ENCODE data around the gene PBX2. TPM values are rescaled to one million over a fixed set of nuclear protein-coding genes. Genes with fewer than 3 reads are reported as not detected.
A peak's percentile ranks its signal among the peaks of the same experiment; 100 is the strongest.

The PBX2 gene
- total RNA-seq, 1 experiment from 2014 or later = 176 TPM

GRCh38 chr6:32151181-32151862 is 38.7 kb downstream of the PBX2 start:
- H3K9ac ChIP-seq (ENCODE audit: extremely low read depth, insufficient read length, low read length) = no peak overlapping the region
- H3K56ac ChIP-seq (ENCODE audit: insufficient read length, low read depth, low read length) = no peak overlapping the region
- H3K27ac Mint-ChIP-seq = no peak overlapping the region
- H3K14ac ChIP-seq (ENCODE audit: insufficient read depth, low read length) = no peak overlapping the region
- H4K20me1 ChIP-seq (ENCODE audit: control insufficient read depth, insufficient read depth, insufficient read length) = no peaks in the 10 kb centered on the region
- H3T11ph ChIP-seq (ENCODE audit: low read length) = no peak overlapping the region
- no peak overlapping the region for H4K91ac ChIP-seq (ENCODE audit: insufficient read length, low read depth, low read length)
- no peaks in the 10 kb centered on the region; the same call in 1 of the 2 replicates for H3K79me2 ChIP-seq (ENCODE audit: insufficient read depth, low read length)
- H3K4me1 ChIP-seq (ENCODE audit: insufficient read depth, low read length) = peaks cover 7% of the 10 kb centered on the region
- no peak overlapping the region for H3K4ac ChIP-seq (ENCODE audit: low read depth, low read length)
- H3K4me3 Mint-ChIP-seq = peak overlapping the region; percentile 49 to 98
- no peaks in the 10 kb centered on the region; the same call in 1 of the 2 replicates for H3K27me3 ChIP-seq (ENCODE audit: insufficient read depth, low read length)
- peak overlapping the region; percentile 81 for H3K4me2 ChIP-seq (ENCODE audit: insufficient read depth, insufficient read length, low read length)
- no peak overlapping the region for H2AK5ac ChIP-seq (ENCODE audit: insufficient read length, low read length)
- no peak overlapping the region for H2BK120ac ChIP-seq (ENCODE audit: low read depth, low read length, poor library complexity, severe bottlenecking)
- no peak overlapping the region for H4K5ac ChIP-seq (ENCODE audit: insufficient read length, low read depth, low read length)
- no peaks in the 10 kb centered on the region for H3K79me1 ChIP-seq (ENCODE audit: insufficient read depth, low read depth, low read length, poor library complexity, severe bottlenecking)
- H3K27me3 Mint-ChIP-seq (ENCODE audit: low read depth) = peaks cover 4% of the 10 kb centered on the region
- no peaks in the 10 kb centered on the region for H3K9me3 ChIP-seq (ENCODE audit: control insufficient read depth, low read depth, low read length)
- H4K8ac ChIP-seq (replicated peaks; ENCODE audit: insufficient read length, low read depth, low read length) = no peak overlapping the region
- H3K23me2 ChIP-seq (ENCODE audit: insufficient read length, low read depth, low read length, poor library complexity, severe bottlenecking) = peaks cover 41% of the 10 kb centered on the region
- WGBS (ENCODE audit: extremely low coverage, insufficient read length, low lambda C conversion rate) = no CpG with 5 or more reads among the region's 8 CpGs
- H3K36me3 Mint-ChIP-seq (ENCODE audit: insufficient read depth in 1 of 3, low read depth in 3 of 3) = peaks cover 11 to 15% (median 11%) of the 10 kb centered on the region in 3 experiments; a peak in 6 of 7 replicates
- H2BK12ac ChIP-seq (ENCODE audit: insufficient read length, low read depth, low read length) = no peak overlapping the region
- no peak for TF ChIP-seq CTCF (conservative IDR thresholded peaks at IDR 0.05)
- H3K4me1 Mint-ChIP-seq = peaks cover 41 to 62% of the 10 kb centered on the region in 2 experiments
- H3K9me3 Mint-ChIP-seq = no peaks in the 10 kb centered on the region; a peak in 1 of 5 replicates
- H3K23ac ChIP-seq (ENCODE audit: insufficient read length, low read depth, low read length) = no peak overlapping the region
- no peak for DNase-seq
- H3K27ac ChIP-seq (ENCODE audit: insufficient read length, low read depth, low read length) = no peak overlapping the region
- no peak overlapping the region for H2BK15ac ChIP-seq (ENCODE audit: low read depth, low read length)
- H3K18ac ChIP-seq (ENCODE audit: insufficient read length, low read depth, low read length) = no peak overlapping the region
- H2BK20ac ChIP-seq (ENCODE audit: low read depth, low read length, poor library complexity, severe bottlenecking) = no peak overlapping the region
- no peak overlapping the region for H2AFZ ChIP-seq (ENCODE audit: low read length)
- no peak overlapping the region for H2BK5ac ChIP-seq (ENCODE audit: insufficient read length, low read length)
